WTC11 (cell line): ENCODE data around the gene SSNA1. TPM values are rescaled to one million over a fixed set of nuclear protein-coding genes. Genes with fewer than 3 reads are reported as not detected.
A peak's percentile ranks its signal among the peaks of the same experiment; 100 is the strongest.

Experiments used
- ATAC-seq: fragments of 200-7000 bp; cut with Tn5 transposase; 2 replicates; pipeline ENCODE4 v1.10.0; 2021; ENCODE audit warnings: mild to moderate bottlenecking, moderate library complexity
- CTCF ChIA-PET: fragments of 300-600 bp; sonication (Branson Sonifier 250); formaldehyde crosslinking; loops from one replicate; lab custom pipeline; 2021; ENCODE audit warnings: antibody characterized with exemption; lab: Charles Lee
- POLR2A ChIA-PET: fragments of 350-600 bp; sonication (Branson Sonifier 250); formaldehyde crosslinking; loops from one replicate; lab custom pipeline; 2021; ENCODE audit warnings: antibody characterized with exemption; lab: Charles Lee
- DNase-seq: peaks from one replicate; pipeline ENCODE4 v3.0.0; 2021; ENCODE audit warnings: low spot score
- H3K27ac Mint-ChIP-seq: 2 replicates; pipeline ENCODE4 v1.8.0; 2021; ENCODE audit warnings: mixed read lengths
- H3K27me3 Mint-ChIP-seq: 2 replicates; pipeline ENCODE4 v1.8.0; 2021; ENCODE audit warnings: low read depth, mild to moderate bottlenecking, moderate library complexity, mixed read lengths
- H3K36me3 Mint-ChIP-seq: 2 replicates; pipeline ENCODE4 v1.8.0; 2021; ENCODE audit warnings: mixed read lengths
- H3K4me1 Mint-ChIP-seq: 2 replicates; pipeline ENCODE4 v1.8.0; 2022; ENCODE audit warnings: mixed read lengths
- H3K4me3 Mint-ChIP-seq: 2 replicates; pipeline ENCODE4 v1.8.0; 2021; ENCODE audit warnings: mild to moderate bottlenecking, moderate library complexity, mixed read lengths
- H3K9me3 Mint-ChIP-seq: 2 replicates; pipeline ENCODE4 v1.8.0; 2021; ENCODE audit warnings: mixed read lengths
- AR ChIP-seq: fragments of 250-450 bp; sonication (Bioruptor Pico); IDR thresholded peaks from 2 replicates; pipeline ENCODE4 v1.9.0; 2021; ENCODE audit warnings: mild to moderate bottlenecking
- CREM ChIP-seq: sonication (generic); formaldehyde crosslinking; IDR thresholded peaks from 2 replicates; pipeline ENCODE4 v1.8.1; 2022; ENCODE audit warnings: mild to moderate bottlenecking, missing genetic modification reagents, moderate library complexity
- ESRRA ChIP-seq: sonication (generic); formaldehyde crosslinking; IDR thresholded peaks from 2 replicates; pipeline ENCODE4 v1.8.1; 2022; ENCODE audit warnings: mild to moderate bottlenecking, missing genetic modification reagents, borderline replicate concordance
- FOXK1 ChIP-seq: sonication (generic); formaldehyde crosslinking; IDR thresholded peaks from 2 replicates; pipeline ENCODE4 v1.8.0; 2022; ENCODE audit warnings: mild to moderate bottlenecking, moderate library complexity, missing genetic modification reagents
- JAZF1 ChIP-seq: fragments of 250-450 bp; sonication (Bioruptor Pico); IDR thresholded peaks from 2 replicates; pipeline ENCODE4 v1.9.0; 2021; ENCODE audit warnings: moderate library complexity, mild to moderate bottlenecking, inconsistent platforms
- KAT7 ChIP-seq: sonication (generic); formaldehyde crosslinking; IDR thresholded peaks from 2 replicates; pipeline ENCODE4 v1.8.1; 2023; ENCODE audit warnings: missing genetic modification reagents, mild to moderate bottlenecking, borderline replicate concordance
- OVOL2 ChIP-seq: fragments of 250-450 bp; sonication (Bioruptor Pico); IDR thresholded peaks from 2 replicates; pipeline ENCODE4 v1.9.0; 2021; ENCODE audit warnings: mild to moderate bottlenecking, borderline replicate concordance
- ZNF121 ChIP-seq: sonication (generic); formaldehyde crosslinking; IDR thresholded peaks from 2 replicates; pipeline ENCODE4 v1.8.0; 2023; ENCODE audit warnings: missing genetic modification reagents
- ZNF317 ChIP-seq: sonication (generic); formaldehyde crosslinking; IDR thresholded peaks from 2 replicates; pipeline ENCODE4 v1.8.1; 2023; ENCODE audit warnings: low read depth, mild to moderate bottlenecking, moderate library complexity, missing genetic modification reagents, borderline replicate concordance
- total RNA-seq: library from RNA; stranded (reverse); gene quantifications from 3 replicates; pipeline ENCODE4 v1.2.3, GENCODE V29; 2021
- TF ChIP-seq, protein P1 (sequence below): sonication (generic); formaldehyde crosslinking; IDR thresholded peaks from 2 replicates; pipeline ENCODE4 v1.8.0; 2023; ENCODE audit warnings: missing genetic modification reagents
- TF ChIP-seq, protein P2 (sequence below): sonication (generic); formaldehyde crosslinking; conservative IDR thresholded peaks from 2 replicates; pipeline ENCODE4 v1.8.1; 2022; ENCODE audit warnings: mild to moderate bottlenecking, missing genetic modification reagents
- TF ChIP-seq, protein P3 (sequence below): fragments of 250-450 bp; sonication (Bioruptor Pico); conservative IDR thresholded peaks from 2 replicates; pipeline ENCODE4 v1.9.0; 2021; ENCODE audit warnings: mild to moderate bottlenecking
- TF ChIP-seq, protein P4 (sequence below): sonication (generic); formaldehyde crosslinking; IDR thresholded peaks from 2 replicates; pipeline ENCODE4 v1.8.1; 2023; ENCODE audit warnings: mild to moderate bottlenecking, missing genetic modification reagents, moderate library complexity
- TF ChIP-seq, protein P5 (sequence below): sonication (generic); formaldehyde crosslinking; IDR thresholded peaks from 2 replicates; pipeline ENCODE4 v1.8.1; 2022; ENCODE audit warnings: mild to moderate bottlenecking, missing genetic modification reagents, moderate library complexity, borderline replicate concordance

SSNA1 gene
- total RNA-seq, 1 experiment from 2014 or later, result 102 TPM

DNA sequence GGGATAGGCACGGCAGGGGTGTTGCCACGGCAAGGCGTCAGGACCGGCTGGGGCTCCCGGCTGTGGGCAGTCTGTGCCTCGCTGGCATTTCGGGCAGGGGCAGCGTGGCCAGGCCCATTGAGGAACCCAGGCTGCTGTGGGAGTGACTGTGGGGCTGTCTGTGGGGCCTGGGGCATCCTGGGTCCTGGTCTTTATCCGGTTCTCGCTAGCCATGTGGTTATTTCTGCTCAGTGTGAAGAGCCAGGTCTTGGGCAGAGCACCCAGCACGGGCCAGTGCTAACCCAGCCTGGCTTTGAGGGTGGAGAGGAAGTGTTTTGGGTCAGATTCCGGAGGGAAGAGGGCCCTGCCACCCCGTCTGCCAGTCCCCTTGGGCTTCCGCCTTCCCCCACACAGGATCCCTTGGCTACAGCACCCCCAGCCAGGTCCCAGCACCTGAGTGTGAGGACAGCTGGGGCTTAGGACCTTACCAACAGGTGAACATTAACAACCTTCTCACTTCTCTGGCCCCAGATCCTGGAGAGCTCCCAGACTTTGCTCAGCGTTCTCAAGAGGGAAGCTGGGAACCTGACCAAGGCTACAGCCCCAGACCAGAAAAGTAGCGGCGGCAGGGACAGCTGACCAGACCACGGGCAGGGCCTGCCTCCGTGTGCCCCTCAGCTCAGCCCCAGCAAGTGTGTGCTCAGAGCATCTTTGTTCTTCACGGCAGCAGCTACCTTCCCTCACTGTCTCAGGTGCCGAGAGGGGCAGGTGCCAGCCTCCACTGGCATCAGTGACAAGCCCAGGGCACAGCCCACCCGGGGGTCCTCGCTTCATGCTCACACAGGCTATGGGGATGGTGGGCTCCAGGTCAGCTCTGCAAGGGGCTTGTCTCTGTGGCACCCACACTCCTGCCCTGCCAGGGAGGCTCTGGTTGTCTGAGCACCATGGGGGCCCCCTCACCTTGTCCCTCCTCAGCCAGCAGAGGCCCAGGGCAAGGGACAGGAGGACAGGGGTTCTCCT, 1.1 kb downstream of the SSNA1 start:
- peak overlapping the region; percentile 94; the same call in 1 of the 2 replicates for H3K27ac Mint-ChIP-seq
- peaks cover 20% of the 10 kb centered on the region for H3K4me1 Mint-ChIP-seq
- H3K27me3 Mint-ChIP-seq, result no peaks in the 10 kb centered on the region
- no peak for ATAC-seq
- TF ChIP-seq OVOL2 (no peak), FOXK1 (CRISPR knock-in tag) (peak; percentile 60; the same call in 1 of the 2 replicates)
- H3K36me3 Mint-ChIP-seq, result no peaks in the 10 kb centered on the region; the same call in 1 of the 2 replicates
- peak overlapping the region; percentile 92 for H3K4me3 Mint-ChIP-seq
- ChIA-PET CTCF (interaction anchor here (0.6 to 3.2 kb wide), 28 partner anchors 9 to 295 kb away, joined by 3 to 24 read pairs (median 5); partner anchors contain the start of genes CYSRT1, EXD3, NDOR1 and NPDC1), POLR2A (interaction anchor here (0.7 to 2.3 kb wide), 7 partner anchors 11 to 51 kb away, joined by 3 to 13 read pairs (median 4); partner anchors contain the start of genes NDOR1, RNF224, TMEM203 and TPRN)
- H3K9me3 Mint-ChIP-seq, result no peaks in the 10 kb centered on the region
- DNase-seq, result no peak

- CTCF ChIA-PET, result interaction anchor here (0.6 to 3.2 kb wide), 7 partner anchors 9 to 155 kb away, joined by 3 to 24 read pairs (median 4); partner anchors contain the start of gene RNF224
- ATAC-seq (no peak), DNase-seq (no peak)
- POLR2A ChIA-PET, result interaction anchor here (2.3 kb wide), 1 partner anchor 10 kb away, joined by 13 read pairs; the partner anchor contains the start of gene TPRN
- H3K27ac Mint-ChIP-seq, result peak overlapping the region; percentile 63; the same call in 1 of the 2 replicates
- H3K36me3 Mint-ChIP-seq, result no peaks in the 10 kb centered on the region; the same call in 1 of the 2 replicates
- TF ChIP-seq, protein P1, sequence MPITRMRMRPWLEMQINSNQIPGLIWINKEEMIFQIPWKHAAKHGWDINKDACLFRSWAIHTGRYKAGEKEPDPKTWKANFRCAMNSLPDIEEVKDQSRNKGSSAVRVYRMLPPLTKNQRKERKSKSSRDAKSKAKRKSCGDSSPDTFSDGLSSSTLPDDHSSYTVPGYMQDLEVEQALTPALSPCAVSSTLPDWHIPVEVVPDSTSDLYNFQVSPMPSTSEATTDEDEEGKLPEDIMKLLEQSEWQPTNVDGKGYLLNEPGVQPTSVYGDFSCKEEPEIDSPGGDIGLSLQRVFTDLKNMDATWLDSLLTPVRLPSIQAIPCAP (CRISPR knock-in tag), result no peak
- TF ChIP-seq, protein P2, sequence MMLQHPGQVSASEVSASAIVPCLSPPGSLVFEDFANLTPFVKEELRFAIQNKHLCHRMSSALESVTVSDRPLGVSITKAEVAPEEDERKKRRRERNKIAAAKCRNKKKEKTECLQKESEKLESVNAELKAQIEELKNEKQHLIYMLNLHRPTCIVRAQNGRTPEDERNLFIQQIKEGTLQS, result no peak
- TF ChIP-seq CREM (CRISPR knock-in tag) (no peak), ESRRA (CRISPR knock-in tag) (no peak), AR (no peak), KAT7 (CRISPR knock-in tag) (no peak), JAZF1 (CRISPR knock-in tag) (no peak), ZNF317 (no peak), ZNF121 (CRISPR knock-in tag) (no peak)
- TF ChIP-seq, protein P3, sequence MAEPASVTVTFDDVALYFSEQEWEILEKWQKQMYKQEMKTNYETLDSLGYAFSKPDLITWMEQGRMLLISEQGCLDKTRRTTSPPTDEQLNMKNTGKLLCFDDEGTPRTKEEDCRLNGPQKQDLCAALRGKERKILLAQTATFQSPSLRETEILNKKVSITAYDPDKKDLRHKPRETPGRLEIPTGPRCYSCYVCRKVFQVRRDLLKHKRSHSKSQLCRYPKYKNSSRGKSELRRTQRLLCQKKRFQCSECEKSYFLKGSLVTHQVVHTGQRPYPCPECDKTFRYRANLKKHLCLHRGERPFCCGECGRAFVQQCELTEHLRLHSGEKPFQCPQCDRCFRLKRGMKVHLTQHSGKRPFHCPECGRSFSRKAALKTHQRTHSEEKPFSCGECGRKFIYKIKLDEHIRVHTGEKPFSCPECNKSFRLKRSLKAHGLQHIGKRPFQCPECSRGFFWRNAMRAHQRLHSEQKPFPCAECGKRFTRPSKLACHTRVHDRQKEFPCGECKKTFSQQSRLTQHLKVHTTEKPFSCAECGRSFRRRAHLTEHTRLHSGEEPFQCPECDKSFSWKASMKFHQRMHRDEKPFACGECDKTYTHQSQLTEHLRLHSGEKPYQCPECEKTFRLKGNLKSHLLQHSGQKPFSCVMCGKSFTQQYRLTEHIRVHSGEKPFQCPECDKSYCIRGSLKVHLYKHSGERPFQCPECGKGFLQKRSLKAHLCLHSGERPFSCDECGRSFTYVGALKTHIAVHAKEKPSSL (CRISPR knock-in tag), result no peak
- TF ChIP-seq, protein P4, sequence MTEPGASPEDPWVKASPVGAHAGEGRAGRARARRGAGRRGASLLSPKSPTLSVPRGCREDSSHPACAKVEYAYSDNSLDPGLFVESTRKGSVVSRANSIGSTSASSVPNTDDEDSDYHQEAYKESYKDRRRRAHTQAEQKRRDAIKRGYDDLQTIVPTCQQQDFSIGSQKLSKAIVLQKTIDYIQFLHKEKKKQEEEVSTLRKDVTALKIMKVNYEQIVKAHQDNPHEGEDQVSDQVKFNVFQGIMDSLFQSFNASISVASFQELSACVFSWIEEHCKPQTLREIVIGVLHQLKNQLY (CRISPR knock-in tag), result no peak
- TF ChIP-seq, protein P5, sequence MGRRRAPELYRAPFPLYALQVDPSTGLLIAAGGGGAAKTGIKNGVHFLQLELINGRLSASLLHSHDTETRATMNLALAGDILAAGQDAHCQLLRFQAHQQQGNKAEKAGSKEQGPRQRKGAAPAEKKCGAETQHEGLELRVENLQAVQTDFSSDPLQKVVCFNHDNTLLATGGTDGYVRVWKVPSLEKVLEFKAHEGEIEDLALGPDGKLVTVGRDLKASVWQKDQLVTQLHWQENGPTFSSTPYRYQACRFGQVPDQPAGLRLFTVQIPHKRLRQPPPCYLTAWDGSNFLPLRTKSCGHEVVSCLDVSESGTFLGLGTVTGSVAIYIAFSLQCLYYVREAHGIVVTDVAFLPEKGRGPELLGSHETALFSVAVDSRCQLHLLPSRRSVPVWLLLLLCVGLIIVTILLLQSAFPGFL (CRISPR knock-in tag), result no peak
- H3K4me3 Mint-ChIP-seq, result peak overlapping the region; percentile 55
- peaks cover 24% of the 10 kb centered on the region for H3K4me1 Mint-ChIP-seq
- H3K27me3 Mint-ChIP-seq, result no peaks in the 10 kb centered on the region
- no peaks in the 10 kb centered on the region for H3K9me3 Mint-ChIP-seq
Observed at GRCh38 chr9:137190315-137190856, 1.9 kb downstream of the SSNA1 start.
